Endothelial cell (in vitro differentiated cells): ENCODE data around the gene PLEKHO1. TPM values are rescaled to one million over a fixed set of nuclear protein-coding genes. Genes with fewer than 3 reads are reported as not detected.
"Not testable (repeated sequence)": the region's sequence is repeated elsewhere in the genome, so short reads cannot be mapped to it uniquely, and the experiment has no call there.

Source experiments
- DNase-seq: peaks from one replicate; pipeline ENCODE4 v3.0.0; 2021; ENCODE audit warnings: low spot score
- H3K27ac Mint-ChIP-seq: one replicate; pipeline ENCODE4 v1.8.0; 2021; ENCODE audit warnings: mixed read lengths, inconsistent platforms; ENCODE audit not compliant: unreplicated experiment
- H3K27me3 Mint-ChIP-seq: one replicate; pipeline ENCODE4 v1.8.0; 2021; ENCODE audit warnings: mild to moderate bottlenecking, moderate library complexity, mixed read lengths, inconsistent platforms; ENCODE audit not compliant: unreplicated experiment
- H3K36me3 Mint-ChIP-seq: one replicate; pipeline ENCODE4 v1.8.0; 2021; ENCODE audit warnings: mild to moderate bottlenecking, low read depth, mixed read lengths, inconsistent platforms; ENCODE audit not compliant: unreplicated experiment
- H3K4me1 Mint-ChIP-seq: one replicate; pipeline ENCODE4 v1.8.0; 2021; ENCODE audit warnings: mild to moderate bottlenecking, mixed read lengths, inconsistent platforms; ENCODE audit not compliant: unreplicated experiment
- H3K4me3 Mint-ChIP-seq: one replicate; pipeline ENCODE4 v1.8.0; 2021; ENCODE audit warnings: mild to moderate bottlenecking, mixed read lengths, inconsistent platforms; ENCODE audit not compliant: unreplicated experiment
- H3K9me3 Mint-ChIP-seq: one replicate; pipeline ENCODE4 v1.8.0; 2021; ENCODE audit warnings: mixed read lengths, inconsistent platforms; ENCODE audit not compliant: unreplicated experiment
- CTCF ChIP-seq: fragments of 200-600 bp; sonication (generic); IDR thresholded peaks from one replicate; pipeline ENCODE4 v1.5.0; 2021; ENCODE audit warnings: antibody characterized with exemption; ENCODE audit not compliant: unreplicated experiment
- total RNA-seq: library from RNA; stranded (reverse); fragmentation: NEBNext Ultra II Directional; extraction: Animal tissue kit (Norgen Biotek cat#: 25700); gene quantifications from one replicate; pipeline ENCODE4 v1.2.1, GENCODE V29; 2021; ENCODE audit not compliant: unreplicated experiment

PLEKHO1 gene
- total RNA-seq, 1 donor from 2014 or later = 71.6 TPM

GRCh38 chr1:150138044-150138443 is 11.7 kb upstream of the PLEKHO1 start:
- H3K4me3 Mint-ChIP-seq = no peak overlapping the region
- peaks cover 3% of the 10 kb centered on the region for H3K36me3 Mint-ChIP-seq
- no peak for TF ChIP-seq CTCF
- peaks cover 4% of the 10 kb centered on the region for H3K4me1 Mint-ChIP-seq
- no peak for DNase-seq
- H3K27me3 Mint-ChIP-seq = no peaks in the 10 kb centered on the region
- no peaks in the 10 kb centered on the region for H3K9me3 Mint-ChIP-seq
- H3K27ac Mint-ChIP-seq = no peak overlapping the region

DNA sequence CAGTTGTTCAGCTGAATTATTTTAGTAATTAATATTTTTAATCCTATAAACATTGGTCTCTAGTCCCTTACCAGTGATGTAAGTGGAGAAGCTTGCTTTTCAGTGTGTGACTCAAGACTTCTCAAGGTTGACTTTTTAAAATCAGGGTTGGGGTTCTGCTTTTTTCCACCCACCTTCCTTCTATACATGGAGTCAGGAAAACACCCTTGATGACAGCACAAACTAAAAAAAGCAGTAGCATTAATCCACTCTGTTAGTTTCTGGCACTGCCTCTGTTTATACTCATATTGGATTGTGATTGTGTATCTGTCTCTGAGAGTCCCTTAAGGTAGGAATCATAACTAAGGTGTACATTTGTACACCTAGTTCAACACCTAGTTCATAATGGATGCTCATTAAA is 8.3 kb upstream of the PLEKHO1 start:
- H3K36me3 Mint-ChIP-seq = peaks cover 3% of the 10 kb centered on the region
- H3K27ac Mint-ChIP-seq = no peak overlapping the region
- H3K4me3 Mint-ChIP-seq = no peak overlapping the region
- no peak for TF ChIP-seq CTCF
- DNase-seq = no peak
- no peaks in the 10 kb centered on the region for H3K27me3 Mint-ChIP-seq
- peaks cover 9% of the 10 kb centered on the region for H3K4me1 Mint-ChIP-seq
- no peaks in the 10 kb centered on the region for H3K9me3 Mint-ChIP-seq

GRCh38 chr1:150142083-150142482 is 7.6 kb upstream of the PLEKHO1 start:
- DNase-seq = no peak
- Mint-ChIP-seq H3K9me3 (no peaks in the 10 kb centered on the region), H3K27me3 (peaks cover 2% of the 10 kb centered on the region), H3K36me3 (peaks cover 9% of the 10 kb centered on the region), H3K27ac (no peak overlapping the region), H3K4me3 (no peak overlapping the region), H3K4me1 (peaks cover 9% of the 10 kb centered on the region)
- TF ChIP-seq CTCF = no peak

GRCh38 chr1:150144606-150145005 is 5.1 kb upstream of the PLEKHO1 start:
- H3K27ac Mint-ChIP-seq = no peak overlapping the region
- peaks cover 4% of the 10 kb centered on the region for H3K27me3 Mint-ChIP-seq
- no peak for DNase-seq
- TF ChIP-seq CTCF = no peak
- peaks cover 11% of the 10 kb centered on the region for H3K4me1 Mint-ChIP-seq
- peaks cover 10% of the 10 kb centered on the region for H3K36me3 Mint-ChIP-seq
- no peaks in the 10 kb centered on the region for H3K9me3 Mint-ChIP-seq
- no peak overlapping the region for H3K4me3 Mint-ChIP-seq

DNA sequence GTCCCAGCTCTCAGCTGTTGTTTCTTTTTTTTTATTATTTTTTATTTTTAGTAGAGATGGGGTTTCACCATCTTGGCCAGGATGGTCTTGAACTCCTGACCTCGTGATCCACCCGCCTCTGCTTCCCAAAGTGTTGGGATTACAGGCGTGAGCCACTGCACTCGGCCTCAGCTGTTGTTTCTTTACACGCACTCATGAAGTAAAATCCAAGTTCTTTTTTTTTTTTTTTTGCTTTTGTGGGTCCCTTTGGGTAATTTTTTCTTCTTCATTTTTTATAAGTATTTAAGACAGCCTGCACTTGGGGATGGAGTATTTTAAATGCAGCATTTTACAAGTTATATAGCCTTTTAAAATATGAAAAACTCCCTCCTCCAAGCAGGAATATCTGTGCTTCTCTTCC is 3.7 kb upstream of the PLEKHO1 start:
- not testable (repeated sequence) for H3K9me3 Mint-ChIP-seq, H3K27ac Mint-ChIP-seq, H3K27me3 Mint-ChIP-seq, DNase-seq, H3K4me3 Mint-ChIP-seq, H3K36me3 Mint-ChIP-seq
- H3K4me1 Mint-ChIP-seq = peaks cover 14% of the 10 kb centered on the region
